Measurements from ENCODE around the gene BMPR1B.

GRCh38 chr4:94911106-94911505 is 153.4 kb downstream of the BMPR1B start:
- TF ChIP-seq CTCF (IDR thresholded peaks at IDR 0.05; ENCODE audit: insufficient read depth, low read length) (no peak), REST (IDR thresholded peaks at IDR 0.05; ENCODE audit: insufficient replicate concordance, low read depth) (no peak), SPI1 (IDR thresholded peaks at IDR 0.05; ENCODE audit: borderline replicate concordance, low read depth) (no peak), POLR2AphosphoS5 (IDR thresholded peaks at IDR 0.05; ENCODE audit: low read depth) (no peak), GABPA (IDR thresholded peaks at IDR 0.05; ENCODE audit: low read depth) (no peak)

Measured in HL-60 (cell line).